B cell (primary cell): ENCODE results near the gene RAB9A. TPM values are rescaled to one million over a fixed set of nuclear protein-coding genes. Genes with fewer than 3 reads are reported as not detected.
A peak's percentile ranks its signal among the peaks of the same experiment; 100 is the strongest.

ENCODE experiments used
- ATAC-seq: fragments of 200-7000 bp; cut with Tn5 transposase; one replicate; pipeline ENCODE4 v1.10.0; 2021; ENCODE audit warnings: low read depth, mild to moderate bottlenecking, moderate number of reproducible peaks, moderate library complexity
- CTCF ChIA-PET: fragments of 350-600 bp; sonication (Branson Sonifier 250); formaldehyde crosslinking; loops from one replicate; lab custom pipeline; 2021; ENCODE audit warnings: antibody characterized with exemption, inconsistent platforms; lab: Charles Lee
- POLR2A ChIA-PET: fragments of 350-600 bp; sonication (Branson Sonifier 250); formaldehyde crosslinking; loops from one replicate; lab custom pipeline; 2021; ENCODE audit warnings: antibody characterized with exemption; lab: Charles Lee
- DNase-seq: peaks from one replicate; pipeline ENCODE4 v3.0.0; 2013
- H2AFZ ChIP-seq: 2 replicates; pipeline ENCODE4 v1.6.1; 2012; ENCODE audit warnings: mild to moderate bottlenecking, low read depth, low read length; ENCODE audit not compliant: insufficient read depth, poor library complexity, severe bottlenecking
- H3K27ac ChIP-seq, 2 donors: 1 replicate in 1 of 2; 2 replicates in 1 of 2; pipeline ENCODE4 v1.5.1; 2012 to 2013; ENCODE audit warnings: low read length in 2 of 2, mild to moderate bottlenecking in 2 of 2, moderate library complexity in 1 of 2
- H3K27me3 ChIP-seq, 4 experiments: fragments of 200-600 bp in 1 of 4; sonication (generic) in 1 of 4; replicated peaks in 1 of 4; 1 replicate in 2 of 4; 2 replicates in 2 of 4; pipeline versions ENCODE4 v1.6.1 to v1.7.0; 2013 to 2016; ENCODE audit warnings: low read length in 3 of 4, mild to moderate bottlenecking in 2 of 4, mixed read lengths in 1 of 4, moderate library complexity in 1 of 4; ENCODE audit not compliant: insufficient read depth in 4 of 4, control insufficient read depth in 3 of 4; ENCODE audit errors: control extremely low read depth in 1 of 4
- H3K36me3 ChIP-seq, 2 experiments: replicated peaks in 1 of 2; 1 replicate in 1 of 2; 2 replicates in 1 of 2; pipeline versions ENCODE4 v1.6.1 to v1.7.1; 2013; ENCODE audit warnings: low read length in 1 of 2; ENCODE audit not compliant: insufficient read depth in 2 of 2, control insufficient read depth in 1 of 2; ENCODE audit errors: control extremely low read depth in 1 of 2, extremely low read depth in 1 of 2
- H3K4me1 ChIP-seq, 2 donors: fragments of 200-600 bp in 1 of 2; sonication (generic) in 1 of 2; 1 replicate in 1 of 2; 2 replicates in 1 of 2; pipeline versions ENCODE4 v1.5.1 to v1.6.1; 2013 to 2017; ENCODE audit warnings: low read length in 2 of 2; ENCODE audit not compliant: control insufficient read depth in 2 of 2, insufficient read depth in 2 of 2
- H3K4me2 ChIP-seq: replicated peaks from 2 replicates; pipeline ENCODE3; 2012; ENCODE audit warnings: mild to moderate bottlenecking, low read depth, low read length; ENCODE audit not compliant: poor library complexity, severe bottlenecking
- H3K4me3 ChIP-seq, 5 experiments: fragments of 200-600 bp in 1 of 5; sonication (generic) in 1 of 5; 1 replicate in 3 of 5; 2 replicates in 2 of 5; pipeline versions ENCODE4 v1.5.1 to v1.7.0; 2011 to 2016; ENCODE audit warnings: low read length in 4 of 5, mild to moderate bottlenecking in 4 of 5, low read depth in 2 of 5, control low read depth in 1 of 5, moderate library complexity in 1 of 5; ENCODE audit not compliant: insufficient read depth in 1 of 5; ENCODE audit errors: control extremely low read depth in 1 of 5, extremely low read depth in 1 of 5
- H3K79me2 ChIP-seq: fragments of 200-600 bp; sonication (generic); one replicate; pipeline ENCODE4 v1.6.0; 2016; ENCODE audit warnings: low read length; ENCODE audit not compliant: control insufficient read depth, insufficient read depth
- H3K9ac ChIP-seq: fragments of 200-600 bp; sonication (generic); 2 replicates; pipeline ENCODE4 v1.6.1; 2017; ENCODE audit warnings: mild to moderate bottlenecking, low read length, moderate library complexity
- H3K9me3 ChIP-seq, 3 donors: one replicate each; pipeline versions ENCODE4 v1.6.1 to v1.7.1; 2013; ENCODE audit warnings: low read length in 2 of 3; ENCODE audit not compliant: control insufficient read depth in 2 of 3, insufficient read depth in 1 of 3; ENCODE audit errors: control extremely low read depth in 1 of 3
- H4K20me1 ChIP-seq: 2 replicates; pipeline ENCODE4 v1.6.0; 2012; ENCODE audit warnings: mild to moderate bottlenecking, low read length; ENCODE audit not compliant: insufficient read depth, control insufficient read depth, poor library complexity, severe bottlenecking
- H3K27ac Mint-ChIP-seq: one replicate; pipeline ENCODE4 v1.8.0; 2021; ENCODE audit warnings: mixed read lengths
- H3K27me3 Mint-ChIP-seq: one replicate; pipeline ENCODE4 v1.8.0; 2021; ENCODE audit warnings: mixed read lengths
- H3K4me1 Mint-ChIP-seq: one replicate; pipeline ENCODE4 v1.8.0; 2021; ENCODE audit warnings: mixed read lengths
- H3K4me3 Mint-ChIP-seq: one replicate; pipeline ENCODE4 v1.8.0; 2021; ENCODE audit warnings: mixed read lengths
- H3K9me3 Mint-ChIP-seq: one replicate; pipeline ENCODE4 v1.8.0; 2022; ENCODE audit warnings: mixed read lengths; ENCODE audit not compliant: insufficient read depth
- CTCF ChIP-seq: fragments of 200-600 bp; IDR thresholded peaks from one replicate; pipeline ENCODE4 v1.8.0; 2022; ENCODE audit warnings: antibody characterized with exemption, mild to moderate bottlenecking
- EZH2 ChIP-seq: IDR thresholded peaks from 2 replicates; pipeline ENCODE4 v1.6.1; 2012; ENCODE audit warnings: borderline replicate concordance, low read depth, mild to moderate bottlenecking, moderate library complexity, low read length; ENCODE audit not compliant: insufficient read depth, poor library complexity, severe bottlenecking
- WGBS: methylation state at CpG from one replicate; pipeline ENCODE4 v1.1.5; 2013; ENCODE audit warnings: missing lambda C conversion rate; ENCODE audit not compliant: insufficient coverage; 5-methylcytosine and 5-hydroxymethylcytosine counted together
- intact Hi-C: fragments of 100-400 bp; cut with micrococcal nuclease; formaldehyde crosslinking; loops from one replicate; pipeline ENCODE4 v1.10.0; 2022
- polyA plus RNA-seq: library from polyadenylated mRNA; depleted of rRNA; stranded (reverse); fragments of >200 nt; gene quantifications from 2 replicates; pipeline ENCODE4 v1.2.3, GENCODE V29; 2012
- total RNA-seq, 2 donors: library from RNA; stranded (reverse); fragments of 120-200 nt in 1 of 2; gene quantifications; 1 replicate in 1 of 2; 2 replicates in 1 of 2; pipeline versions ENCODE4 v1.2.3 to v1.2.4, GENCODE V29; 2013 to 2022

Gene RAB9A
- total and polyA plus RNA-seq, 2 donors (not counting 1 experiment from before 2014, with no cell fraction given) = 11.9 to 16.7 TPM

- Mint-ChIP-seq H3K4me3 (peak overlapping the region; percentile 93), H3K27me3 (no peaks in the 10 kb centered on the region), H3K9me3 (no peaks in the 10 kb centered on the region), H3K4me1 (peaks cover 57% of the 10 kb centered on the region), H3K27ac (peak overlapping the region; percentile 97)
- Histone ChIP-seq H3K36me3 (peaks cover 0 to 12% of the 10 kb centered on the region in 2 experiments), H3K9me3 (no peaks in the 10 kb centered on the region), H3K4me2 (peak overlapping the region; percentile 78), H3K9ac (peak overlapping the region; percentile 94), H3K79me2 (peaks cover 58% of the 10 kb centered on the region), H4K20me1 (no peaks in the 10 kb centered on the region), H3K27me3 (no peaks in the 10 kb centered on the region), H3K4me3 (peak overlapping the region; percentile 73 to 98 (median 76)), H3K4me1 (peaks cover 40 to 43% of the 10 kb centered on the region in 2 donors), H3K27ac (peak overlapping the region; percentile 95 to 97), H2AFZ (peak overlapping the region; percentile 84)
- ChIA-PET POLR2A (interaction anchor here (0.6 to 1.8 kb wide), 6 partner anchors 9 to 119 kb away, joined by 3 to 8 read pairs (median 4); no protein-coding TSS in a partner anchor), CTCF (interaction anchor here (1.0 to 3.2 kb wide), 7 partner anchors 11 to 71 kb away, joined by 3 to 14 read pairs (median 4); no protein-coding TSS in a partner anchor)
- DNase-seq (no peak), ATAC-seq (no peak)
- TF ChIP-seq CTCF = no peak
- no peak for TF ChIP-seq EZH2
- intact Hi-C loops = loop anchor here (2.0 kb wide), 1 partner anchor 35 kb away; no protein-coding TSS in a partner anchor
- 6% methylated on average over 3 of the region's 4 CpGs for WGBS
These were observed 44.6 kb downstream of the RAB9A start for GRCh38 chrX:13733506-13733905.
